Hepatocyte (in vitro differentiated cells): Measurements from ENCODE around the gene MNT. TPM values are rescaled to one million over a fixed set of nuclear protein-coding genes. Genes with fewer than 3 reads are reported as not detected.

Experiments
- DNase-seq: peaks from one replicate; pipeline ENCODE4 v3.0.0-alpha.2; 2016; ENCODE audit warnings: low spot score
- H2AFZ ChIP-seq: fragments of 200-600 bp; sonication (generic); 2 replicates; pipeline ENCODE4 v1.6.0; 2016; ENCODE audit warnings: antibody characterized with exemption, mild to moderate bottlenecking
- H3K27ac ChIP-seq: fragments of 200-600 bp; sonication (generic); 2 replicates; pipeline ENCODE4 v1.5.1; 2016; ENCODE audit warnings: mild to moderate bottlenecking
- H3K27me3 ChIP-seq: fragments of 200-600 bp; sonication (generic); 2 replicates; pipeline ENCODE4 v1.6.1; 2016
- H3K36me3 ChIP-seq: fragments of 200-600 bp; sonication (generic); replicated peaks from 2 replicates; pipeline ENCODE4 v1.5.1; 2016; ENCODE audit warnings: low read depth; ENCODE audit not compliant: insufficient read depth
- H3K4me1 ChIP-seq: fragments of 200-600 bp; sonication (generic); 2 replicates; pipeline ENCODE4 v1.5.1; 2016; ENCODE audit warnings: mild to moderate bottlenecking, moderate library complexity; ENCODE audit not compliant: insufficient read depth
- H3K4me2 ChIP-seq: fragments of 200-600 bp; sonication (generic); 2 replicates; pipeline ENCODE4 v1.6.0; 2016
- H3K4me3 ChIP-seq: fragments of 200-600 bp; sonication (generic); 2 replicates; pipeline ENCODE4 v1.5.1; 2016; ENCODE audit warnings: mild to moderate bottlenecking
- H3K79me2 ChIP-seq: fragments of 200-600 bp; sonication (generic); 2 replicates; pipeline ENCODE4 v1.6.0; 2017; ENCODE audit warnings: mild to moderate bottlenecking
- H3K9me2 ChIP-seq: fragments of 200-600 bp; sonication (generic); replicated peaks from 2 replicates; pipeline ENCODE4 v1.6.0; 2017; ENCODE audit warnings: mild to moderate bottlenecking; ENCODE audit not compliant: insufficient read depth
- H3K9me3 ChIP-seq: fragments of 200-600 bp; sonication (generic); 2 replicates; pipeline ENCODE4 v1.5.1; 2016; ENCODE audit warnings: low read depth, mild to moderate bottlenecking
- H4K20me1 ChIP-seq: fragments of 200-600 bp; sonication (generic); 2 replicates; pipeline ENCODE4 v1.6.0; 2016; ENCODE audit warnings: mild to moderate bottlenecking; ENCODE audit not compliant: insufficient read depth, poor library complexity, severe bottlenecking
- CTCF ChIP-seq: fragments of 200-600 bp; sonication (generic); IDR thresholded peaks from 2 replicates; pipeline ENCODE4 v1.5.1; 2016; ENCODE audit warnings: antibody characterized with exemption, mild to moderate bottlenecking; ENCODE audit not compliant: poor library complexity
- EZH2 ChIP-seq: fragments of 200-600 bp; sonication (generic); IDR thresholded peaks from 2 replicates; pipeline ENCODE4 v1.6.1; 2016; ENCODE audit warnings: antibody characterized with exemption, mild to moderate bottlenecking, borderline replicate concordance
- EZH2phosphoT487 ChIP-seq: fragments of 200-600 bp; sonication (generic); IDR thresholded peaks from one replicate; pipeline ENCODE4 v1.6.1; 2018; ENCODE audit warnings: antibody characterized with exemption, mild to moderate bottlenecking, low read depth, moderate library complexity; ENCODE audit not compliant: unreplicated experiment, severe bottlenecking
- WGBS: methylation state at CpG from one replicate; pipeline ENCODE4 v1.1.6; 2016; ENCODE audit warnings: low lambda C conversion rate; ENCODE audit errors: missing lambda C conversion rate; 5-methylcytosine and 5-hydroxymethylcytosine counted together
- polyA plus RNA-seq: library from polyadenylated mRNA; unstranded; fragments of >200 nt; fragmentation: Nextera tagmentation; extraction: Ambion mirVana; gene quantifications from 2 replicates; pipeline ENCODE4 v1.2.1, GENCODE V29; 2016
- total RNA-seq: library from RNA; depleted of rRNA; stranded (reverse); fragments of >200 nt; gene quantifications from 2 replicates; pipeline ENCODE4 v1.2.3, GENCODE V29; 2014

MNT gene
- total and polyA plus RNA-seq, 2 experiments from 2014 or later: 9.9 to 11.2 TPM

GRCh38 chr17:2362416-2362815 is 38.4 kb downstream of the MNT start:
- Histone ChIP-seq H3K4me2 (no peak overlapping the region), H2AFZ (no peak overlapping the region), H3K4me3 (no peak overlapping the region), H3K9me2 (no peaks in the 10 kb centered on the region), H3K9me3 (no peaks in the 10 kb centered on the region), H3K4me1 (no peaks in the 10 kb centered on the region), H3K27me3 (no peaks in the 10 kb centered on the region), H3K36me3 (no peaks in the 10 kb centered on the region), H3K79me2 (no peaks in the 10 kb centered on the region), H3K27ac (no peak overlapping the region), H4K20me1 (no peaks in the 10 kb centered on the region)
- DNase-seq: no peak
- WGBS: 96% methylated on average over 6 of the region's 19 CpGs
- TF ChIP-seq CTCF: no peak
- no peak for TF ChIP-seq EZH2
- no peak for TF ChIP-seq EZH2phosphoT487

DNA sequence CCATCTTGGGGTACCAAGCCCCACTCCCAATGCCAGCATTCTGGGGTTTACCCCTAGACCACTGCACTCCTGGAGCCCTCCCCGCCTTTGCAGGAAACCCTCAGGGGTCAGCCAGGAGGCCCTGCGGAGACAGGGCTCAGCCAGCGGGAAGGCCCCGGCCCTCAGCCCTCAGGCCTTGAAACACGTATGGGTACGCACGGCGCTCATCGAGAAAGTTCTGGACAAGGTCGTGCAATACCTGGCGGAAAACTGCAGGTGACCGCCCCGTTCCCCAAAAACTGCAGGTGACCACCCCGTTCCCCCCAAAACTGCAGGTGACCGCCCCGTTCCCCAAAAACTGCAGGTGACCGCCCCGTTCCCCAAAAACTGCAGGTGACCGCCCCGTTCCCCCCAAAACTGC is 38.8 kb downstream of the MNT start:
- no peak overlapping the region for H2AFZ ChIP-seq
- no peaks in the 10 kb centered on the region for H3K9me2 ChIP-seq
- 97% methylated on average over 13 of the region's 20 CpGs for WGBS
- H3K4me2 ChIP-seq: no peak overlapping the region
- no peaks in the 10 kb centered on the region for H4K20me1 ChIP-seq
- H3K27ac ChIP-seq: no peak overlapping the region
- H3K4me3 ChIP-seq: no peak overlapping the region
- H3K36me3 ChIP-seq: no peaks in the 10 kb centered on the region
- TF ChIP-seq CTCF: no peak
- TF ChIP-seq EZH2: no peak
- TF ChIP-seq EZH2phosphoT487: no peak
- no peaks in the 10 kb centered on the region for H3K9me3 ChIP-seq
- DNase-seq: no peak
- no peaks in the 10 kb centered on the region for H3K27me3 ChIP-seq
- H3K79me2 ChIP-seq: no peaks in the 10 kb centered on the region
- H3K4me1 ChIP-seq: no peaks in the 10 kb centered on the region

GRCh38 chr17:2361010-2361760 is 39.7 kb downstream of the MNT start:
- no peaks in the 10 kb centered on the region for H3K4me1 ChIP-seq
- H2AFZ ChIP-seq: no peak overlapping the region
- DNase-seq: no peak
- no peaks in the 10 kb centered on the region for H3K9me2 ChIP-seq
- H3K27ac ChIP-seq: no peak overlapping the region
- H3K36me3 ChIP-seq: no peaks in the 10 kb centered on the region
- no peak overlapping the region for H3K4me3 ChIP-seq
- H3K79me2 ChIP-seq: no peaks in the 10 kb centered on the region
- no peak overlapping the region for H3K4me2 ChIP-seq
- no peaks in the 10 kb centered on the region for H3K27me3 ChIP-seq
- WGBS: 90% methylated on average over 21 of the region's 21 CpGs
- no peaks in the 10 kb centered on the region for H3K9me3 ChIP-seq
- H4K20me1 ChIP-seq: no peaks in the 10 kb centered on the region
- no peak for TF ChIP-seq EZH2phosphoT487
- no peak for TF ChIP-seq EZH2
- no peak for TF ChIP-seq CTCF
